LNCAP (cell line): ENCODE measurements around the gene PDLIM4.

Source experiments
- TF ChIP-seq, protein P1 (sequence below): fragments of 450-650 bp; IDR thresholded peaks from 2 replicates; pipeline ENCODE4 v1.5.1; 2017; ENCODE audit warnings: mild to moderate bottlenecking

Gene PDLIM4

DNA sequence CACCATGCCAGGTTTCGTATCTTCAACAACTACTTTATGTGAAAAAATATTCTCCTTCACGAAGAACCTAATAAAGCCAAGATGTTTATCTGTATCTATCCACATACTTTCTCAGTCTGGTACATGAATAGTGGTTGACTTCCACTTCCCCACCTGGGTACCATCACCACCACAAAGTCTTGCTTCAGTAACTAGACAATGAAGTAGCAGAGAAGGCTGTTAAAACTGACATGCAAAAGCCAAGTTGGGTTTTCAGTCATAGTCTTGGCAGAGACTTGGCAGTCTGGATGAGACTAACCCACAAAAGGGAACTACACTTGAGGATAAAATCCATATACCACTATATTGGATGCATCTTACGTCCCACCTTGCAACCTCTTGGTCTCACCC is 34.9 kb upstream of the PDLIM4 start:
- TF ChIP-seq, protein P1, sequence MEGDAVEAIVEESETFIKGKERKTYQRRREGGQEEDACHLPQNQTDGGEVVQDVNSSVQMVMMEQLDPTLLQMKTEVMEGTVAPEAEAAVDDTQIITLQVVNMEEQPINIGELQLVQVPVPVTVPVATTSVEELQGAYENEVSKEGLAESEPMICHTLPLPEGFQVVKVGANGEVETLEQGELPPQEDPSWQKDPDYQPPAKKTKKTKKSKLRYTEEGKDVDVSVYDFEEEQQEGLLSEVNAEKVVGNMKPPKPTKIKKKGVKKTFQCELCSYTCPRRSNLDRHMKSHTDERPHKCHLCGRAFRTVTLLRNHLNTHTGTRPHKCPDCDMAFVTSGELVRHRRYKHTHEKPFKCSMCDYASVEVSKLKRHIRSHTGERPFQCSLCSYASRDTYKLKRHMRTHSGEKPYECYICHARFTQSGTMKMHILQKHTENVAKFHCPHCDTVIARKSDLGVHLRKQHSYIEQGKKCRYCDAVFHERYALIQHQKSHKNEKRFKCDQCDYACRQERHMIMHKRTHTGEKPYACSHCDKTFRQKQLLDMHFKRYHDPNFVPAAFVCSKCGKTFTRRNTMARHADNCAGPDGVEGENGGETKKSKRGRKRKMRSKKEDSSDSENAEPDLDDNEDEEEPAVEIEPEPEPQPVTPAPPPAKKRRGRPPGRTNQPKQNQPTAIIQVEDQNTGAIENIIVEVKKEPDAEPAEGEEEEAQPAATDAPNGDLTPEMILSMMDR: no peak

DNA sequence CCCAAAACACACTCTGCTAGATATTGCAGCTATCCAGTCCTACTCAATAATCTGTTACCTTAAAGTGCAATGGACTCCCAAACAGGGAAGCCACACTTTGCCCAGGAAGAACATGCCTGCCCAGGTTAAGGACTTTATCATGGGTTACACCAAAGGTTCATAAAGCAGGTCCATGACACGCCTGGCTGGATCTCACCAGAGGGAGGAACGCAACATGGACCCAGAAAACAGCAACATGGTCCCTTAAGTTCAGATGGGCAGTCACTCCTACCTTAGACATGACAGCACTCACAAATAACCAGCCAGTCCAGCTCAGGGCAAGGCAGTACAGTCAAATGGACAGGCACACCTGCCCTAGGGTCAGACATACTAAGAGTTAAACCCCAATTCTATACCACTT is 33.6 kb upstream of the PDLIM4 start:
- TF ChIP-seq, protein P1: no peak

DNA sequence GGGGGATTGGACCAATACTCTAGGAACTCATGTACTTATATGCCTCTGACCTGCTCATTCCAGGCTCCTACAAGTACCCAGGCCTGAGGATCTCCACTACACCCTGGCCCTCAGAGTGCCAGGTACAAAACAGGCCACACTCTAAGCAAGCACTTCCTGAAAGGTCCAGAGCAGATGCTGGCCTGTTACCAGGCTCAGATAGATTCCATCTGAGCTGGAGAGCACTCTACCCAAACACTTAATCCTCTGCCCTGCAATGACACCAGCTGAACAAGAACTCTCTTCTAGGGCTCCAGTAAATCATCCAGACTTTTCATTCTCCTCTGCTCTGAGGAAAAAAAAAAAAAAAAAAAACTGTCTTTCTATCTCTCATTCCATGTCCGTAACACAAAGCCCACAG is 32.8 kb upstream of the PDLIM4 start:
- TF ChIP-seq, protein P1: no peak

DNA sequence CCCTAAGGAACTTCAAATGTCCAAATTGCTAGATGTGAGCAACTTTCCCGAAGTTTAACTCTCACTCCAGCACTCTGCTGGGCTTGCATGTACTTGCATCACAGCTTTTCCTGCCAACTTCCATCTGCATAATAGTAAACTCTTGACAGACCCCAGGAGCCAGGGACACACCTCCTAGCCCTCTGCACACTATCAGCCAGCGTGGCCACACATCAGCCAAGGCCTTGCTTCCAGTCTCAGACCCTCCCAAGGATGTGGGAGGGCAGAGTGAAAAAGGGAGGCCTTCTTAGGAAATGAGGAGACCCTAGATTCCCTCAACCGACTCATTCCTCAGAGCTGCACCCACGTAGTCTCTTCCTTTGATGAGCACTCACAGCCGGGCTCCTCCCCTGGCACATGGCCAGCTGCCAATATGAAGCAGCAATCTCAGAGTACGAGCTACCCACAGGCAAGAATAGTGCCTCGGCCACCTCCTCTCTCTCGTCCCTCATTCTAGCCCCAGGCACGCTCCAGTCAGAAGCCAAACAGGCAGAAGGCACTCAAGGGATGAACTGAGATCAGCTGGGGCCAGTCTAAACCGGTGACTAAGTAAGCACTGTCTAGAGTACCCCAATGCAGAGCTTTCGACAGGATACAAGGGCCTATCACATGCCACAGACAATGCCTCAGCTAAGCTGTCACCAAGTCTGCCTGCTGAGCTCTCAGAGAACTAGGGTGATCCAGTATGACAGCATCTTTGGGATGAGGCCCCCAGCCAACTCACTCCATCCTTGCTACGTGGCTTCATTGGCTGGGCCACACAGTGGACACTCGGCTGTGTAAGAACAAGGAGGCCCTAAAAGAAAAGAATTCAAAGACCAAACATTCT is 32.1 kb upstream of the PDLIM4 start:
- TF ChIP-seq, protein P1: no peak

DNA sequence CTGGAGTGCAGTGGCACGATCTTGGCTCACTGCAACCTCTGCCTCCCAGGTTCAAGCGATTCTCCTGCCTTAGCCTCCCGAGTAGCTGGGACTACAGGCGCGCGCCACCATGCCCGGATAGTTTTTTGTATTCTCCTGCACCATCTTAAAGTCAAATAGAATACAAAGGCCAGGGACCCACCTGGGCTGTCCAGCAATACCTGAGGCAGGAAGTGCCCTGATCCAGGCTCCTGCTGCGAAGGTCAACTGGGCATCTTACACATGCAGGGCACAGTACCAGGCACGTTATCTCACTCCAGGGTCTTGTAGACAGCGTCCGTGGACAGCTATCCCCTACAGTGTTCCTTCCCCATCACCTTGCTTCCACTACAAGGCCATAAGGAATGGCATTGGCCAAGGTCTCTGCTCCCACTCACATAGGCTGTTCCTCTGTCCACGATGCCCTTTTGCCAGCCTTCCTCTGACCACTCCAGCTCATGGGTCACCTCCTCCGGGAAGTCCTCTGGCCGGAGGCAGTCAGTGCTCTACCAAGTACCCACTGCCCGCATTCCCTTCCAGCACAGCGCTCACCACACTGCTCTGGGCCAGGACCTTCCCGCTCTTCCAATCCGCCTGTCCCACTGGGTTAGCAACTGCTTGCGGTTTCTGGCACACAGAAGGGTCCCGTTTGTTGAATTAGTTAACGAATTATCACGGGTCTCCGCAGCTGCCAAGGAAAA is 30.8 kb upstream of the PDLIM4 start:
- TF ChIP-seq, protein P1: no peak

DNA sequence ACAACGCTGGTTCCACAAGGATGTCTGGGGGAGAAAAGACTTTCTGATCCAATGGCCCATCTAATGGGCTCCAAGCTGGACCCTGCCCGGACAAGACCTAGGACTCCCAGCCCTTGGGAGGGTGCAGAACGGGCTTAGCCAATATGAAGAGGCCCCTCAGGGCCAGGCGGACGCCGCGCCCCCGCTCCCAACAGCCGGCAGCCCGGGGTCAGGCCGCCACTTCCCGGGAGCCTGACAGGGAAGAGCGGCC is 30.3 kb upstream of the PDLIM4 start:
- TF ChIP-seq, protein P1: no peak

DNA sequence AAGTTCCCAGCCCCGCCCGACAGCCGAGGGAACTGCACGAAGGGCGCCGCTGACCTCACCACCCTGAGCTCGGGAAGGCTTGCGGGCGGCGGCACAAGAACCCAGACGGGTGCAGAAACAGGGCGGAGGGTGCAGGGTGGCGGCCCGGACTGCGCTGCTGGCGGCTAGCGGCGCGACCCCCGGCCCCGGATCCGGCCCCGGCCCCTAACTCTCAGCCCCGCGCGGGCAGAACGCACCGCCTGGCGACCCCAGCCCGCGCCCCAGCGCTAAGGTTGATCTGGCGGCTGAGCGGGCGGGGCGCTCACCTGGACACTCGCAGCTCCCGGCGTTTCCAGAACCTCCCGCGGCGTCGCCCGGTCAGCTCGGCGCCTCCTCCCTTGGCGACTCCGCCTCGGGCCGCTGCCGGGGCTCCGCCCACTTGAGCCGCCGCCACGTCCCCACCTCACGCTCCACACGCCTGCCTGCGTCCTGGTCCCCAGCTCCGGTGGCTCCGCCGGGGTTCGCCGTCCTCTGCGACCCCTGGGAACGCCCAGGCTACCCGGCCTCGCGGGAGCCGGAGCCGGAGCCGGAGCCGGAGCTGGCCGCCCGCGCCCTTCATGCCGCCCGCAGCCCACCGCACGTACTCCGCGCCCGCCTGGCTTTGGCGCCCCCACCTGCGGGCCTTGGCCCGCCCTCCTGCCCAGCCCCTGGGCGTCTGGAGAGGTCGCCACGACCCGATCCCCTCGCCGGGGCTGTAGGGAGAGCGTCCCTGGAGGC is 29.8 kb upstream of the PDLIM4 start, which contains the start of gene P4HA2:
TSS of gene P4HA2 (minus strand) at position 369 of the 756 bp plus-strand sequence. CDS start 9,227 bp downstream, outside the sequence.
- TF ChIP-seq, protein P1: peak; percentile 19; the same call in 1 of the 2 replicates
